HG03575 (cell line): ENCODE results near the gene GNAT2.

Experiments used
- ATAC-seq: cut with Tn5 transposase; IDR thresholded peaks from one replicate; pipeline ENCODE4 v1.9.1; 2021; ENCODE audit not compliant: unreplicated experiment, insufficient number of reproducible peaks, low FRiP score; ENCODE audit errors: extremely low read depth

Gene GNAT2

GRCh38 chr1:109618661-109619575 lies 498 bp downstream of the GNAT2 start:
- ATAC-seq: no peak

GRCh38 chr1:109617291-109617801 lies 2.1 kb downstream of the GNAT2 start:
- no peak for ATAC-seq

- no peak for ATAC-seq
Observed at GRCh38 chr1:109616391-109616790, 3.0 kb downstream of the GNAT2 start.

- ATAC-seq: no peak
Observed at GRCh38 chr1:109615879-109616278, 3.5 kb downstream of the GNAT2 start.

GRCh38 chr1:109613361-109614147 lies 5.9 kb downstream of the GNAT2 start:
- no peak for ATAC-seq

GRCh38 chr1:109611308-109611990 lies 8.0 kb downstream of the GNAT2 start:
- ATAC-seq: no peak

- no peak for ATAC-seq
Observed at GRCh38 chr1:109610609-109611307, 8.7 kb downstream of the GNAT2 start.

GRCh38 chr1:109609881-109610280 lies 9.5 kb downstream of the GNAT2 start:
- no peak for ATAC-seq

GRCh38 chr1:109605381-109605780 lies 14.0 kb downstream of the GNAT2 start:
- ATAC-seq: no peak

- ATAC-seq: no peak
Observed at GRCh38 chr1:109603229-109603628, 16.2 kb downstream of the GNAT2 start.

- ATAC-seq: no peak
Observed at GRCh38 chr1:109598655-109599054, 20.8 kb downstream of the GNAT2 start.

- ATAC-seq: no peak
Observed at GRCh38 chr1:109598156-109598555, 21.3 kb downstream of the GNAT2 start.

GRCh38 chr1:109595531-109595930 lies 23.9 kb downstream of the GNAT2 start:
- no peak for ATAC-seq

GRCh38 chr1:109592916-109593315 lies 26.5 kb downstream of the GNAT2 start:
- no peak for ATAC-seq

GRCh38 chr1:109589679-109590078 lies 29.7 kb downstream of the GNAT2 start:
- ATAC-seq: no peak

- ATAC-seq: no peak
Observed at GRCh38 chr1:109589177-109589576, 30.2 kb downstream of the GNAT2 start.

- ATAC-seq: no peak
Observed at GRCh38 chr1:109586055-109586454, 33.4 kb downstream of the GNAT2 start.

- ATAC-seq: no peak
Observed at GRCh38 chr1:109584766-109585165, 34.6 kb downstream of the GNAT2 start.

- no peak for ATAC-seq
Observed at GRCh38 chr1:109582021-109582420, 37.4 kb downstream of the GNAT2 start.
